Small intestine (tissue), 7 donors: ENCODE measurements around the gene TREML2. TPM values are rescaled to one million over a fixed set of nuclear protein-coding genes. Genes with fewer than 3 reads are reported as not detected.

Experiments
- DNase-seq, 2 donors: peaks; one replicate each; pipeline versions ENCODE4 v3.0.0 to v3.0.0-alpha.2; 2013
- FAIRE-seq: peaks from 2 replicates; lab custom pipeline; 2012; peaks lifted over from hg19 to GRCh38; lab: Jason Lieb, UNC
- H3K27ac ChIP-seq, 3 donors: one replicate each; pipeline ENCODE4 v1.5.1; 2013; ENCODE audit warnings: low read length in 2 of 3, mild to moderate bottlenecking in 2 of 3, control low read depth in 1 of 3, inconsistent platforms in 1 of 3, low read depth in 1 of 3, moderate library complexity in 1 of 3
- H3K27me3 ChIP-seq, 3 donors: one replicate each; pipeline ENCODE4 v1.6.1; 2013; ENCODE audit warnings: low read length in 3 of 3, inconsistent platforms in 1 of 3; ENCODE audit not compliant: control insufficient read depth in 3 of 3, insufficient read depth in 3 of 3
- H3K36me3 ChIP-seq, 3 donors: one replicate each; pipeline ENCODE4 v1.6.1; 2013; ENCODE audit warnings: low read length in 3 of 3, inconsistent platforms in 1 of 3, low read depth in 1 of 3, mild to moderate bottlenecking in 1 of 3, moderate library complexity in 1 of 3; ENCODE audit not compliant: control insufficient read depth in 3 of 3, insufficient read depth in 2 of 3
- H3K4me1 ChIP-seq, 3 donors: one replicate each; pipeline ENCODE4 v1.6.1; 2013; ENCODE audit warnings: low read length in 2 of 3, inconsistent platforms in 1 of 3, low read depth in 1 of 3, mild to moderate bottlenecking in 1 of 3, moderate library complexity in 1 of 3; ENCODE audit not compliant: control insufficient read depth in 3 of 3, insufficient read depth in 2 of 3
- H3K4me3 ChIP-seq, 3 donors: one replicate each; pipeline ENCODE4 v1.5.1; 2013; ENCODE audit warnings: low read length in 3 of 3, control low read depth in 1 of 3, inconsistent platforms in 1 of 3, low read depth in 1 of 3, mild to moderate bottlenecking in 1 of 3, moderate library complexity in 1 of 3
- H3K9me3 ChIP-seq, 2 donors: one replicate each; pipeline ENCODE4 v1.6.1; 2013; ENCODE audit warnings: low read depth in 1 of 2, low read length in 1 of 2; ENCODE audit not compliant: control insufficient read depth in 2 of 2, insufficient read depth in 1 of 2
- WGBS, 3 donors: extraction: QIAGEN DNeasy Blood & Tissue Kit; methylation state at CpG; one replicate each; pipeline ENCODE4 v1.1.7; 2013; 5-methylcytosine and 5-hydroxymethylcytosine counted together
- polyA plus RNA-seq, 4 donors: library from polyadenylated mRNA; stranded (reverse) in 3 of 4; unstranded in 1 of 4; fragments of 200-250 nt in 3 of 4; fragments of 120-200 nt in 1 of 4; gene quantifications; one replicate each; pipeline versions ENCODE4 v1.2.1 to v1.2.3, GENCODE V29; 2013
- donor health status: healthy with polysubstance abuse.
- donor health status: control.
- donor health status: control.
- donor health status: Bipolar disorder and iron deficiency.
- donor health status: healthy.

The TREML2 gene
- polyA plus RNA-seq, 4 donors = 0.10 to 0.27 (median 0.13) TPM; not detected in 1

GRCh38 chr6:41163419-41163717 lies 37.6 kb downstream of the TREML2 start:
- H3K4me3 ChIP-seq = no peak overlapping the region
- H3K4me1 ChIP-seq = no peaks in the 10 kb centered on the region
- H3K9me3 ChIP-seq = no peaks in the 10 kb centered on the region
- FAIRE-seq (no peak), DNase-seq (no peak)
- no peak overlapping the region for H3K27ac ChIP-seq
- H3K27me3 ChIP-seq = peaks cover 0 to 3% (median 0%) of the 10 kb centered on the region in 3 donors
- no peaks in the 10 kb centered on the region for H3K36me3 ChIP-seq
- 86 to 94% (median 89%) methylated on average over 1 of the region's 1 CpG for WGBS, 3 donors

GRCh38 chr6:41162687-41163418 lies 38.1 kb downstream of the TREML2 start, which contains the start of gene TREM2:
TSS of gene TREM2 (minus strand) at chr6:41163116. CDS start at chr6:41163082, 34 bp downstream.
- Histone ChIP-seq H3K27ac (no peak within 1 kb of the TSS), H3K27me3 (peaks cover 0 to 3% (median 0%) of the 10 kb centered on the region in 3 donors), H3K36me3 (no peaks in the 10 kb centered on the region), H3K4me3 (no peak within 1 kb of the TSS), H3K9me3 (no peaks in the 10 kb centered on the region), H3K4me1 (no peaks in the 10 kb centered on the region)
- no peak for FAIRE-seq
- no peak for DNase-seq
- WGBS, 3 donors = 80 to 84% (median 83%) methylated on average over 10 of the region's 10 CpGs

DNA sequence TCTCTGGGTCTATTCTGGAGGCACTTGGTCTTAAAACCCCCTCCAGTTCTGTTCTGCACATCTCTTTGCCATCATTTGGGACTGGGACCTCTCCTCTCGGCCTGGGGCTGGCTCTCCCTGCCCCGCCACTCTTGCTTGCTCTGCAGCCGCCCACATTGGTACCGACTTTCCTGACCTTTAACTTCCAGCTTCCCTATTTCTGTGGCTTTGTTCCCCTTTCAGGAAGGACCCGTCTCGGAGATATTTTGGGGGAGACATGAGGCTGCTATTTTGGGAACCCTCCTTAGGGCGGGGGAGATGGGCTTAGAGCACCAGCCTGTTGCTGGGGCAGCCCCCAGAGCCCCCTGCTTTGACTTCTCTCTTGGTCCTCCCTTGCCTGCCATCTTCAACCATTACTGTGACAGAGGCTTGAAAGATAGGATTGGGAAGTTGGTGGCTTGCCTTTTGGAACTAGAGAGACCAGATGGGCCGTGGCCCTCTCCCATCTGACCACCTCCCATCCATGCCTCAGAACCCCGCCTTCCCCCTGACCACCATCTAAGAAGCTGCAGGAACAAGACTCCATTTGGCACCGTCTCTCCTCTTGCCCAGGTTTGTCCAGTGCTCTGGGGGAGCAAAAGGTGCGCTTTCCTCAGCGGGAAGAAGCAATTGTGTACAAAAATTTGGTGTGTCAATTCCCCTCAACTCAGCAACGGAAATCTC lies 38.9 kb downstream of the TREML2 start:
- Histone ChIP-seq H3K27me3 (no peaks in the 10 kb centered on the region), H3K27ac (no peak overlapping the region), H3K4me3 (no peak overlapping the region), H3K36me3 (no peaks in the 10 kb centered on the region), H3K4me1 (no peaks in the 10 kb centered on the region), H3K9me3 (no peaks in the 10 kb centered on the region)
- no peak for FAIRE-seq
- 62 to 75% (median 62%) methylated on average over 13 of the region's 13 CpGs for whole genome bisulfite sequencing, 3 donors
- DNase-seq = no peak

- Histone ChIP-seq H3K4me1 (no peaks in the 10 kb centered on the region), H3K27me3 (no peaks in the 10 kb centered on the region), H3K27ac (no peak overlapping the region), H3K4me3 (no peak overlapping the region), H3K9me3 (no peaks in the 10 kb centered on the region), H3K36me3 (no peaks in the 10 kb centered on the region)
- FAIRE-seq (no peak), DNase-seq (no peak)
- WGBS, 3 donors = 85 to 89% (median 87%) methylated on average over 10 of the region's 10 CpGs
These were observed 39.6 kb downstream of the TREML2 start for GRCh38 chr6:41161380-41161779.

GRCh38 chr6:41160933-41161332 lies 40.0 kb downstream of the TREML2 start:
- no peaks in the 10 kb centered on the region for H3K27me3 ChIP-seq
- H3K36me3 ChIP-seq = no peaks in the 10 kb centered on the region
- DNase-seq (no peak), FAIRE-seq (no peak)
- H3K27ac ChIP-seq = no peak overlapping the region
- WGBS, 3 donors = 71 to 83% (median 75%) methylated on average over 3 of the region's 3 CpGs
- no peaks in the 10 kb centered on the region for H3K4me1 ChIP-seq
- no peak overlapping the region for H3K4me3 ChIP-seq
- no peaks in the 10 kb centered on the region for H3K9me3 ChIP-seq

DNA sequence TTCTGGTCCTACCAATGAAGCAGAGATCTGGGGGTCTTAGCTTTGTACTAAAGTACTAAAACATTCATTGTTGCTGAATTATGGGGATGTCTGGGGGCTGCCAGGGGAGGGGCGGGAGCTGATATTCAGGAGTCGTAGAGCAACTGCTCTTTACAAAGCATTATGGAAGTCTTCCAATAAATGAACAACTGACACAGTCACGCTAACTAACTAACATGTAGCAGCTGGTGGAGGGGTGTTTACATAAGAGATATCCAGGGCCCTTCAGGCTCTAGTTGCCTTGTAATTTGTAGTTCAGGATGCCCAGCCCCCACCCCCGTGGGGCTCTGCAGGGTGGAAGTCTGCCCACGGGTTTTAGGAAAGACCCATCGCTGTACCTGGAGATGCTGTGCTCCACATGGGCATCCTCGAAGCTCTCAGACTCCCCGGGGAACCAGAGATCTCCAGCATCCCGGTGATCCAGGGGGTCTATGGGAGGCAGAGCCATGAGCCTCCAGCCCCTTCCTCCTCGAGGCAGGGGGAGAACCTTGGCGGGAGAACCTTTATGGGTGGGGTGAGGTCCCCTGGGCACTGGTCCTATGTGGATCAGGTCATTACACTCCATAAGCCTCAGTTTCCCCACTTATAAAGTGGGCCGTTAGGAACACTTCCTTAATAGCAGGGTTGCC lies 41.4 kb downstream of the TREML2 start:
- Histone ChIP-seq H3K9me3 (no peaks in the 10 kb centered on the region), H3K27ac (no peak overlapping the region), H3K4me3 (no peak overlapping the region), H3K4me1 (no peaks in the 10 kb centered on the region), H3K36me3 (no peaks in the 10 kb centered on the region), H3K27me3 (no peaks in the 10 kb centered on the region)
- FAIRE-seq = no peak
- peak in 1 of 2 donors; percentile 11 for DNase-seq
- 61 to 68% (median 67%) methylated on average over 12 of the region's 12 CpGs for whole genome bisulfite sequencing, 3 donors

DNA sequence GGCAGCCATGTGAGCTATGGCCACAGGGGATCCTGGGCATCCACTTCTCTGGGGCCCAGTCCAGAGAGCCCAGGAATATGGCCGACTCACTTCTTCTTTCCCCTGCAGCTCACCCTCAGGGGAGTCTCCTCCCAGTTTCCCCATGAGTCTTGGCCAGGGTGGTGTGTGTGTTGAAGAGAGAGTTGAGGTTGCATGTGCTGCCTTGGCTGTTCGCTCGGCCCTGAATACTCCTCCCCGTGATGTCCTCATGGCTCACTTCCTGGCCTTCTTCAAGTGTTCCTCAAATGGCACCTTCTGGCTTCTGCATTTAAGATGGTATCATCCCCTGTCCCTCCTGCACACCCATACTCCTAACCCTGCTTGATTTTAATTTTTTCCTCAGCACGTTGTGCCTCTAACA lies 43.6 kb downstream of the TREML2 start:
- no peak overlapping the region for H3K4me3 ChIP-seq
- no peaks in the 10 kb centered on the region for H3K9me3 ChIP-seq
- H3K27me3 ChIP-seq = no peaks in the 10 kb centered on the region
- DNase-seq (no peak), FAIRE-seq (no peak)
- H3K36me3 ChIP-seq = no peaks in the 10 kb centered on the region
- H3K4me1 ChIP-seq = no peaks in the 10 kb centered on the region
- no peak overlapping the region for H3K27ac ChIP-seq
- WGBS, 3 donors = 78 to 87% (median 86%) methylated on average over 5 of the region's 5 CpGs

- no peak for FAIRE-seq
- Histone ChIP-seq H3K27ac (no peak overlapping the region), H3K4me3 (no peak overlapping the region), H3K9me3 (no peaks in the 10 kb centered on the region), H3K4me1 (no peaks in the 10 kb centered on the region), H3K36me3 (no peaks in the 10 kb centered on the region), H3K27me3 (no peaks in the 10 kb centered on the region)
- DNase-seq = no peak
- WGBS, 3 donors = 84 to 95% (median 94%) methylated on average over 6 of the region's 6 CpGs
These were observed 44.2 kb downstream of the TREML2 start for GRCh38 chr6:41156771-41157170.
